Epithelial cell of proximal tubule (primary cell): ENCODE results near the gene CYP27A1. TPM values are rescaled to one million over a fixed set of nuclear protein-coding genes. Genes with fewer than 3 reads are reported as not detected.

Experiments used
- DNase-seq: peaks from one replicate; pipeline ENCODE4 v3.0.0-alpha.2; 2011; ENCODE audit warnings: low read depth
- H3K4me3 ChIP-seq: 2 replicates; pipeline ENCODE4 v1.5.1; 2011; ENCODE audit warnings: low read depth, mild to moderate bottlenecking, low read length
- CTCF ChIP-seq: conservative IDR thresholded peaks from 2 replicates; pipeline ENCODE4 v1.5.1; 2012; ENCODE audit warnings: low read depth, mild to moderate bottlenecking, low read length
- total RNA-seq: library from RNA; depleted of rRNA; stranded (reverse); fragments of >200 nt; gene quantifications from 2 replicates; pipeline ENCODE4 v1.2.3, GENCODE V29; 2015

The CYP27A1 gene
- total RNA-seq, 1 donor from 2014 or later, result 49.0 TPM

GRCh38 chr2:218860950-218861381 is 79.0 kb downstream of the CYP27A1 start:
- no peak for DNase-seq
- H3K4me3 ChIP-seq, result no peak overlapping the region

GRCh38 chr2:218861645-218862318 is 79.8 kb downstream of the CYP27A1 start:
- no peak for TF ChIP-seq CTCF
- no peak overlapping the region for H3K4me3 ChIP-seq
- no peak for DNase-seq

More at GRCh38 chr2:218860950-218861381, 79.0 kb downstream of the CYP27A1 start:
- TF ChIP-seq CTCF, result no peak

GRCh38 chr2:218863021-218863520 is 81.1 kb downstream of the CYP27A1 start:
- TF ChIP-seq CTCF, result no peak
- H3K4me3 ChIP-seq, result no peak overlapping the region
- DNase-seq, result no peak

Other genes starting within 250 kb of the CYP27A1 start
- gene USP37, start 213.8 kb upstream of the CYP27A1 start, total RNA-seq, result 6.8 and 14.9 TPM in 2 replicates
- 56.8 and 71.0 TPM in 2 replicates for gene CNOT9, start 213.3 kb upstream of the CYP27A1 start, total RNA-seq
- 0.29 and 0.58 TPM in 2 replicates for gene PLCD4, start 174.2 kb upstream of the CYP27A1 start, total RNA-seq
- gene ZNF142, start 122.5 kb upstream of the CYP27A1 start, total RNA-seq, result 16.0 and 17.6 TPM in 2 replicates
- 38.2 and 62.1 TPM in 2 replicates for gene BCS1L, start 122.5 kb upstream of the CYP27A1 start, total RNA-seq
- gene RNF25, start 110.1 kb upstream of the CYP27A1 start, total RNA-seq, result 23.1 and 32.6 TPM in 2 replicates
- 9.7 and 16.0 TPM in 2 replicates for gene STK36, start 110.1 kb upstream of the CYP27A1 start, total RNA-seq
- 20.5 and 37.0 TPM in 2 replicates for gene TTLL4, start 71.3 kb upstream of the CYP27A1 start, total RNA-seq
- gene PRKAG3, start 49.7 kb downstream of the CYP27A1 start, total RNA-seq, result not detected in 2 replicates
- not detected in 2 replicates for gene WNT6, start 77.7 kb downstream of the CYP27A1 start, total RNA-seq
- gene WNT10A, start 98.7 kb downstream of the CYP27A1 start, total RNA-seq, result 1.2 and 2.2 TPM in 2 replicates
- not detected in 2 replicates for gene CDK5R2, start 177.5 kb downstream of the CYP27A1 start, total RNA-seq
- not detected in 2 replicates for gene FEV, start 203.0 kb downstream of the CYP27A1 start, total RNA-seq
- gene CRYBA2, start 211.3 kb downstream of the CYP27A1 start, total RNA-seq, result not detected in 2 replicates